GM19467 (cell line): ENCODE data around the gene CHAF1B.
"Not testable (repeated sequence)": the region's sequence is repeated elsewhere in the genome, so short reads cannot be mapped to it uniquely, and the experiment has no call there.

ENCODE experiments used
- ATAC-seq: cut with Tn5 transposase; IDR thresholded peaks from one replicate; pipeline ENCODE4 v1.9.1; 2021; ENCODE audit warnings: mild to moderate bottlenecking, moderate library complexity; ENCODE audit not compliant: unreplicated experiment

CHAF1B gene

GRCh38 chr21:36386031-36386642, 945 bp downstream of the CHAF1B start:
- no peak for ATAC-seq

GRCh38 chr21:36388096-36388495, 2.9 kb downstream of the CHAF1B start:
- ATAC-seq, result no peak

GRCh38 chr21:36388835-36389234, 3.6 kb downstream of the CHAF1B start:
- ATAC-seq, result no peak

- not testable (repeated sequence) for ATAC-seq
Measured at GRCh38 chr21:36391649-36392048, 6.5 kb downstream of the CHAF1B start.

- ATAC-seq, result no peak
Measured at GRCh38 chr21:36395353-36396111, 10.3 kb downstream of the CHAF1B start.

GRCh38 chr21:36396325-36396724, 11.1 kb downstream of the CHAF1B start:
- ATAC-seq, result no peak

GRCh38 chr21:36396971-36397370, 11.8 kb downstream of the CHAF1B start:
- no peak for ATAC-seq

GRCh38 chr21:36397606-36398005, 12.4 kb downstream of the CHAF1B start:
- ATAC-seq, result no peak

GRCh38 chr21:36399736-36400135, 14.5 kb downstream of the CHAF1B start:
- not testable (repeated sequence) for ATAC-seq

- no peak for ATAC-seq
Measured at GRCh38 chr21:36400719-36401118, 15.5 kb downstream of the CHAF1B start.

- ATAC-seq, result no peak
Measured at GRCh38 chr21:36402339-36402738, 17.1 kb downstream of the CHAF1B start.

GRCh38 chr21:36403713-36404112, 18.5 kb downstream of the CHAF1B start:
- no peak for ATAC-seq

GRCh38 chr21:36408568-36408967, 23.4 kb downstream of the CHAF1B start:
- ATAC-seq, result no peak

GRCh38 chr21:36411301-36411700, 26.1 kb downstream of the CHAF1B start:
- no peak for ATAC-seq

GRCh38 chr21:36412916-36413315, 27.7 kb downstream of the CHAF1B start:
- ATAC-seq, result no peak

GRCh38 chr21:36415375-36415774, 30.2 kb downstream of the CHAF1B start:
- ATAC-seq, result no peak

- no peak for ATAC-seq
Measured at GRCh38 chr21:36419241-36419640, 34.0 kb downstream of the CHAF1B start.

- ATAC-seq, result no peak
Measured at GRCh38 chr21:36419996-36420395, 34.8 kb downstream of the CHAF1B start.

- ATAC-seq, result no peak
Measured at GRCh38 chr21:36420571-36421339, 35.6 kb downstream of the CHAF1B start.

- ATAC-seq, result no peak
Measured at GRCh38 chr21:36422279-36423098, 37.3 kb downstream of the CHAF1B start.
